NCI-H2196 (cell line): ENCODE data around the gene TGM2.

ENCODE experiments used
- DNase-seq: peaks from one replicate; lab custom pipeline; 2025; ENCODE audit not compliant: unreplicated experiment; lab: John Stamatoyannopoulos, UW

Gene TGM2

DNA sequence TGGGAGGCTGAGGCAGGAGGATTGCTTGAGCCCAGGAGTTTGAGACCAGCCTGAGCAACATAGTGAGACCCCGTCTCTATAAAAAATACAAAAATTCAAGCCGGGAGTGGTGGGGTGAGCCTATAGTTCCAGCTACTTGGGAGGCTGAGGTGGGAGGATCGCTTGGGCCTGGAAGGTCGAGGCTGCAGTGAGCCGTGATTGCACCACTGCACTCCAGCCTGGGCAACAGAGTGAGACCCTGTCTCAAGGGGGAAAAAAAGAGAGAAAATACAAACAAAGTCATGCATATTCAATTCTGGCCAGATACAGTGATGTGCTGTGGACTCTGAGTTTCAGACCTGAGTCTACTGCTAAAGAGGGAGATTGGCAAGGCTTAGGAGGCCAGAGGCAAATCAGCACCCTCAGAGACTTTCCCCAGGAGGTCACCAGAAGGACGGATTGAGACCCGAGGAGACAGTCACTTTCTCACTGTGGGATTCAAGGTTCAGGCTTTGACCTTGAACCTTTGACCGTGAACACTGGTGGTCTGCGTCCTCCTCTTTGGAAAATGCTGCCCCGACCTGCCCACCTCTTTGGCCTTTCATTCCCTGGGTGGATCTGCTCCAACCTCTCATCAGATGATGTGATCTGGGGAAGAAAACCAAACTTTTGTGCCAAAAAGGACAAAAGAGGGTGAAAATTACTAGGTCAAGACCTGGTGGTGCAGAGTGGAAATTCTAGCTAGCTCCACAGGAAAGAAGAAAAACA lies 31.2 kb downstream of the TGM2 start:
- DNase-seq: no peak

DNA sequence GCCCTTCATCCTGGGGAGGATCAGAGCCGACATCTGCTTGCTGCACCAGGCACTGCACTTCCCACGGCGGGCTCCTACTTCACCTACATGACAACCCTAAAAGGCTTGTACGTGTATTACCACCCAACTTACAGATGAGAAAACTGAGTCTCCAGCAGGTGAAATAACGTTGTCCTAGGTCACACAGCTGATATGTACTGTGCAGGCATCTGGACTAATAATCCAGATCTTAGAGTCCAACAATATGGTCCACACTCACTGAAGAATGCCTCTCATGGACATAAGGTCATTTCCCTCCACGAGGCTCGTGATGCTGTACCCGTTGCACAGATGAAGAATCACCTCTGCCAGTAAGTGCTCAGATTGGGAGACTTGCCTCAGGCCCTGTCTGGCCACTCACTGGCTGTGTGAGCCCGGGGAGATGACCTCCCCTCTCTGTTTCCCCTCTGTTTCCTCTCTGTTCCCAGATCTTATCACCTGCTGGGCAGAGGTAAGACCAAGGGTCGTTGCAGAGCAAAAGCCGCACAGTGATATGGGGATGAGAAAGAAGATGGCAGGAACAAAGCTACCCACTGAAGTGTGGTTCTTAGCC lies 32.1 kb downstream of the TGM2 start:
- no peak for DNase-seq

DNA sequence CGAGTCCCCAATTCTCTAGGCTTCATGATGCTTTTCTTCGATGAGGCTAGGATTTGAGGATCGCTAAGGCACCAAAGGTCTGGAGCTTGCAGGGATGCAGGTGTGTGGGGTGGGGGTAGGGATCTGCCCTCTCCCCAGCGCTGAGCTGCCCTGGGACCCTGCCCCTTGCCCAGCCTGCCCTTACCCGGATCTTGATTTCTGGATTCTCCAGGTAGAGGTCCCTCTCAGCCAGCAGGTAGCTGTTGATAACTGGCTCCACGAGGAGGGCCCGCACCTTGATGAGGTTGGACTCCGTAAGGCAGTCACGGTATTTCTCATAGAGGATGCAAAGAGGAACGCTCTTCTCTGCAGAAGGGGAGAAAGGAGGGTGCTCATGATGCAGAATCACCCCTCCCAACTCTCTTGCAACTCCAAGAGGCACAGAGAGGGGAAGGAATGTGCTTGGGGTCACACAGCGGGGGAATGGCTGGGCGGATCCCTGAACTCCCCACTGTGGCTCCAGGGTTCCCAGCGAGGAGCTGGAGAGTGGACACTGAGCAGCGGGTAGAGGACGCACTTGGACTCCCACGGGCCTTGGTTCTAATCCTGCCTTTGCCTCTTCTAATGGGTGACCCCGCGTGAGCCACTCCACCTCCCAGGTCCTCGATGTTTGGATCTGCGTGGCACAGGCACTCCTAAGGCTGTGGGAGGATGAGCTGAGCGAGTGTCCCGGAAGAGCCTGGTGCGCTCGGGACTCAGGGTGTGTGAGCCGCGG lies 32.7 kb downstream of the TGM2 start:
- no peak for DNase-seq

DNA sequence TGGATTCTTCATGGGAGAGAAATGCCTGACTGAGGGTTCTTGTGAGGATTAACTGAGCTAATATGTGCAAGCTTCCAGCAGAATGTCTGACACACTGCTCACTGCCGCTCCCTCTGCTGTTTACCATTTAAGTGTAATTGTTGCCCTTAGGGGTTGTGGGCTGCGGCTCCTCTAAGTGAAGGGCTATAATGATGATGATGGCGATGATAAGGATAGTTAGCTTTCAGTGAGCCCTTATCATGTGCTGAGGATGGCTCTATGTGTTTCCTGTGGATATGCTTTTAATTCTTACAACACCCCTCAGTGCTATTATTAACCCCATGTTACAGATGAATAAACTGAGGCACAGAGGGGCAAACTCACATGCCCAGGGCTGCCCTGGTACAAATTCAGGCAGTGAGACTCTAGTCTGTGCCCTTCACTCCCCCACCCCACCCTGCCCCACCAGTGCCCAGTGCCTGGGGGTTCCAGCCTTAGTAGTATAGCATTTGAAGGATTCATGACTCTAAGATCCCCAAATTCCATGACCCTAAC lies 33.4 kb downstream of the TGM2 start:
- DNase-seq: no peak

DNA sequence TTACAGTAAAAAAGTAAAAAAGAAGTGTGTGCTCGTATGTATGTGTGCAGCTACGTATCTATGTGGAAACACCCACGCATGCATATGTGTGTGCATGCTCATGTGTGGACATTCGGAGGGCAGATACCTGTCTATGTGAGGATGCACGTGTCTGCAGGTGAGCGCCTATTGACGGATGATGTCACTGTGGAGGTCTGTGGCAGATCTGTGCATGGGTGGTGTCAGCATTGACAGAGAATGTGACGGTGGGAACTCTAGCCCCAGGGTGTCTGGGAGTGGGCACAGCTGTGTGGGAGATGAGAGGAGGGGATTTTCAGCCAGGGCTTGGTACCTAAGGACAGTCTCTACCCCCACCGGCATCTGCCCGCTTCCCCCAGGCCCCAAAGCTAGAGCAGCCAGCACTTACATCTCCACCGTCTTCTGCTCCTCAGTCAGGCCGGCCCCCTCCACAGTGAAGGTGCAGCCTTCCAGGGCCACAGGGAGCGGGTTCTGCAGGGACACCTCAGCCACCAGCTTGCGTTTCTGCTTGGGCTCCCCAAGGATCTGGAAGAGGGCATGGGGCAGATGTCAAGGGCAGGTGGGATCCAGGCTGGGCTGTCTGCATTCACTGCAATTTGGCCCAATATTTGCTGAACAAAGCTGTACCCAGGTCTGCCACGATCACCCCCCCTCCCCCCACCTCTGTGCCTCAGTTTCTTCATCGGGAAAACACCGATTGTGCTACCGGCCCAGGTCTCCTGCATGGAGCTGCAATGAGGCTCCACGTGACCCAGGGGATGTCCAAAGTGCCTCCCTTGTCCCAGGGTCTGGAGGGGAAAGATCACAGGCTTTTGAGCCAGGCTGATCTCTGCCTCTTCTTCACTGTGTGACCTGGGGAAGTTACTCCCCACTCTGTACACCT lies 34.1 kb downstream of the TGM2 start:
- DNase-seq: no peak

DNA sequence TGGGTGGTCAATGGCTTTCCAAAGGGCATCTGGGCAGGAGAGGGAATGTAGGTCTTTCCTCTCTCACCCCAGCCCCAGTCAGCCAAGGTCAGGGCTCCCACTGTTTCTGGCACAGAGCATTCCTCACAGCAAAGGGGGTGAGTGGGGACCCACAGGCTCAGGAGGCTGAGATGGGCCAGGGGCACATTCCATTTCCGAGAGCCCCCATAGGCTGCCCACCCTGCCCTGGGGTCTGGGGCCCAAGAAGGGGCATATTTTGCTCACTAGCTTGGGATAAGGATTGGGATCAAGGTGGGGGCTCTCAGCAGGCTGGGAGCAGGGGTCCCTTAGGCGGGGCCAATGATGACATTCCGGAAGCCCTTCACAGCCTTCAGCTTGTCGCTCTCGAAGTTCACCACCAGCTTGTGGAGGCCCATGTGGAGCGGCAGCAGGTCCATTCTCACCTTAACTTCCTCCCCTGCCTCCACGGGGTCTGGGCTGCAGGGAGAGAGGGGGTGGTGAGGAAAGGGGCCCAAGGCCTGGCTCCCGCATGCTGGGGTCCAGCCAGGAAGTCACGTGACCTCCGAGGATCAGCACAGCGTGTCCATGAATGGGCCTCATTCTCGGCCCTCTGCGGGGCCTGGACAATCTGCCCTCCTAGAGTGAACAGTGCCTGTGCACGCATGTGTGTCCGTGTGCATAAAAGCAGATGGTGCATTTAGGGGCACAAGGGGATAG lies 35.0 kb downstream of the TGM2 start:
- no peak for DNase-seq

DNA sequence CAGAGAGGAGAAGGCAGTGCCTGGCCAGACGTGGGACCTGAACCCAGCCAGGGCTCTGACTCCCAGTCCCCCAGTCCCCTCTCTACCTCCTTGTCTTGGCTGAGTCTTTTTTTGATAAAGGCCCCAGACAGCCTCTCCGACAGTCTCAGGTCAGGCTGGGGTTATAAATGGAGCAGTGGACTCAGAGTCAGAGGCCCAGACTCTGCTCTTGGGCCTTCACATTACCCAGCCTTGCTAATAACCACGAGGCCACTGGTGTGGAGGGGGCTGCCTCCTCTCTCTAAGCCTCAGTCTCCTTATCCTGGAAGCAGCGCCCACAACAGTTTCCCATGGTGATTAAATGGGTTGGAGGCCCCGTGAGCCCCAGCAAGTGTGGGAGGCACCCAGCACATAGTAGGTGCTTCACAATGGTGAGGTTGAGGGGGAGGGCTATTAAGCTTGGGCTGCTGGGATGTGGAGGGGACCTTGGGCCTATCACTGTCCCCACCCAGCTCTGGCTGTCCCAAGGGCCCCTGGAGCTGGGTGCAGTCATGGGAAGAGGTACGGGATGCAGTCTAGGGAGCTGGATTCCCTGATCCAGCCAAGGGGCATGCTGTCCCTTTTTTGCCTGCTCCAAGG lies 35.7 kb downstream of the TGM2 start:
- no peak for DNase-seq

DNA sequence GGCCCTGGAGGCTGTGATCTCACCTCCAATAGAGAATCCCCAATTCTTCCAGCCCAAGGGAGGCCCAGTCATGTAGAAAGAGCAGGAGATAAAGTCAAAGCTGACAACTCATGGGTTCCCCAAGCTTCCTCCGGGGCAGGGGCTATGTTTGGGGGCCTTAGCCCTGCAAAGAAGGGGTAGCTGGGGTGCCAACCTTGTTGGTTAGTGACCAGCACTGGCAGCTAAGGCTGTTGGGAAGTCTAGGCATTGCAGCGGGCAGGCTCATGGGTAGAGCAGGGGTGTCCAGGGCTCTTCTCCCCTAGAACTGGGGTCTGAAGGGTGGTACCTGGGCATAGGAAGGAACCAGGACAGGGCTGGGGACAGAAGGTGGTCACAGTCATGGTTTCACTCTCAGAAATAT lies 36.4 kb downstream of the TGM2 start:
- no peak for DNase-seq

DNA sequence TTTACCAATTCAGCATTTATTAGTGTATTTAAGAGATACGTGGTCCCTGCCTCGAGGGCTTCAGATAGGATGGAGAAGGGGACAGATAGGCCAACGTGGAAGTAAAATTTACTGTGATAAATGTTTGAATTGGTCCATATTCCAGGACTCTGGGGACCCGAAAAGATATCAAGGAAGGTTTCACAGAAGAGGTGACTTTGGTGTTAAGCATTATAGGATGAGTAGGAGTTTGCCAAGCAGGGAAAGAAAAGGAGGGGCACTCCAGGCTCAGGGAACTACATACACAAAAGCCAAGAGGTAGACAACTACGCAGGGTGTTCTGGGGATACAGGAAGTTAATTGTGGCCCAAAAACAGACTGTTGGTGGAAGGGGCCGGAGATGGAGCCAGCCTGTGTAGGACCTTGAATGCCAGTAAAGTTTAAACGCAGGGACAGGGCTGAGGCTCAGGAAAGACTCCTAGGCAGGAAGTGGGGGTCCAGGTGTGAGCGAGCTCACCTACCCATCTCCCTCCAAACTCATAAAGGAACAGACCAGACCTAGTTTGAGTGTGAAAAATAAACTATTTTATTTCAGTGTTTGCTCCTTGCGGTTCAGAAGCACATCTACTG lies 37.0 kb downstream of the TGM2 start:
- DNase-seq: no peak

DNA sequence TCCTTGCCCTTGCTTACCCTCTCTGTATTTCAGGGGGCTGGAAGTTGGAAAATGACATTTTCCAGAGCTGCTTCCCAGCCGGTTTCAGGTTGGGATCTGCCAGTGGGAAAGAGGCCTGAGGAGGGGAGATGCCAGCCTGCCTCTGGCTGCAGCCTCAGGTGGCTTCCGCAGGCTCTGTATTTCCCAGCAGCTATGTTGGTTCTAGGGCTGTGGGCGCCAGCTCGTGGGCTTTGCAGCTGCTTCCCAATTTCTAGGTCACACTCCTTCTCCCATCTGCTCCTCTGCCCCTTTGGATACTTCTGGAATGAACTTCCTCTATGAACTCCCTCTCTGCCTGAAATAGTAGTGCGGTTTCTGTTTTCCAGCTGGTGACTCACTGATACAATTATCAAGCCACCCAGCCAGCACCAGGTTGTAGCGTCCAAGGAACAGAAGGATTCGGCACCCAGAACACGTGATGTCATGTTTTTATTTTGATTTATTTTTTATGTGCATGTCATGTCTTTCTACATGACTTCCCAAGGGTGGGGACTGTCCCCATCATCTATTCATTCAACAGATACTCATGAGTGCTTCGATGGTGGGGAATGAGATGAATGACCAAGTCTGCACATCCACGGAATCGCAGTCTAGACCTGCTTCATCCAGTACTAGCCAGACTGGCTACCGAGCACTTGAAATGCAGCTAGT lies 38.0 kb downstream of the TGM2 start:
- peak; percentile 13 for DNase-seq

DNA sequence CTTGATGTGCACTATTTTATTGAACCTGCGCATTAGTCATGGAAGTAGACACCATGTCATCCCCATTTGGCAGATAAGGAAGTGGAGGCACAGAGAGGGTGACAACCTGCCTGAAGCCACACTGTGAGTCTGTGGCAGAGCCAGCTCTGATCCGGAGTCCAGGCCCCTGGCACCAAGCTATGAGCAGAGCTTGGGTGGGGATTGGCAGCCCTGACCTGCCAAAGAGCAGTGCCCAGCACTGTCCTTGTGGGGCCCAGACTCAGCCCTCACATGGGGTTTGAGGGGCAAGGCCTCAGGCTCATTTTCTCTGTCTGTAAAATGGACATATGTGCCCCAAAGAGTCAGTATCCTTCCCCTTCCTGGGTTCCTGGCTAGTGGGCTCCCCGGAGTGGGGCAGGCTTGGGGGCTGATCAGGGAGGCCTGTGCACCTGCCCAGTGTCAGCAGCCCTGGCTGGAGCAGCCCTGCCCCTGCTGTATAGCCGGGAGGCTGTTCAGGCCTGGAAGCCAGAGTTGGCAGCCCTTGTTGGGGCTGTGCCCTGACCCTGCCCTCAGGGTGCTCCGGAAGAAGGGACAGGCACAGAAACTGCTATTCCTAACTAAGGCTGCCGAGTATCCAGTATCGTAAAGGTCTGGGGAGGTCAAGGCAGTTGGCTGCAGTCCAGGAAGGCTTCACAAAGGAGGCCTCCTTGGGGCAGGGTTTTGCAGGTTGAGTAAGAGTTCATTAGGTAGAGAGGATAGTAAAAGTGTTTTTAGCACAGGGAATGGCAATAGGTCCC lies 38.7 kb downstream of the TGM2 start:
- no peak for DNase-seq

DNA sequence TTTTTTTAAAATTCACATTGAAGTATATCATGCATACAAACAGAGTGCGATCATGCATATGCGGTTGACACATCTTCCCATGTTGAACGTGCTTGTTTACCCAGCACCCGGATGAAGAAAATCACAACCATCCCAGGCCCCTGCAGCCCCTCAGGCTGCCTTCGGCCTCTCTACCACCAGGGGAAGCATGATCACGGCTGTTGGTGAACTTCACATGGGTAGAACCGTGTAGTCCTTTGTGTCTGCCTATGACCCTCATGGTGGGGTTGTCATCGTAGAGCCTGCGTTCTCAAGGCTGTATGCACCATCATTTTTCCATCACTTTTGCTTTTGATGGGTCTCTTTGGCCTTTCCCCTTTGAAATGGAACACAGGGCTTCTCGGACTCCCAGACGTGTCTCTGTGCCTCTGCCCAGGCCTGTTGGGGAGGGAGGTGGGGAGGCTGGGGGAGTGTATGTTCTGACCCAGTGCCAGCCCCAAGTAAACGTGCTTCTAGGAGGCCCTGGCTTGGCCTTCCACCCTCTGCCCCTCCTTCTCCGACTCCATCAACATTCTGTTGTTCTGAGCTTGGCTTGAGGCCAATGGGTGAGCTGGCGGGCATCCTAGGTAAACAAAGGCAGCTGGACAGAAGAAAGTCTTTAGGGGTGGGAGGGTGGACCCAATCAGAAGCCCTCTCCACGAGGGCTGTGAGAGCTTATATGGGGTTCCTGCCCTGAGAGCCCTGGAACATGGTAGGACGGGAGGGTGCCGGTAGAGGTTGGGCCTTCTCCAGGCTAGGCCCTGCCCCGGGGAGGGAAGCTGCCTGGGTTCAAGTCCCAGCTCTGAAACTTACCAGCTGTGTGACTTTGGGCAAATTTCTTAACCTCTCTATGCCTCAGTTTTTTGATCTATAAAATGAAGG lies 39.7 kb downstream of the TGM2 start:
- peak; percentile 93 for DNase-seq

DNA sequence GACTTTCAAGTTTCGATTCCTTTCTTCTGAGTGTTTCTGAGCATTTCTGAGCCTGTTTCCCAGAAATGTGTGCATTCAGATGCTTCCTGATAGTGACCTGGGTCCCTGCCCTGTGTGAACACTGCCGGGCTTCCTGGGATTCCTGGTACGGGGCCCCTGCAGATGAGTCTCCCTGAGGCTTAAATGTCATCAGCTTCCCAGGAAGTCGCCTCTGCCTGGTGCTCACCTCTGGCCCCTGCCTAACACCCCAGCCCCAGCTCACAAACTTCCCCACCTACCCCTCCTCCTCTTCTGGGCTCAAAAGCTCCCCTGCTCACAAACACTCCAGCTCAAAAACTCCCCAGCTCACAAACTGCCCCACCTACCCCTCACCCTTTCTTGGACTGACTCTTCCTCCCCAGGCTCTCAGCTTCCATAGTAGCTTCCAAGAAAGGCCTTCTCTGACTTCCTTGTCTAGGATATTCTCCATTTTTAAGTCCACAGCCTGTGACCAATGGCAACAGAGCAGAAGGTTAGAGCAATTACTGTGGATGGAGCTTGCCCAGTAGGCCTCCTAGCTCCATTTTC lies 42.0 kb downstream of the TGM2 start:
- no peak for DNase-seq

DNA sequence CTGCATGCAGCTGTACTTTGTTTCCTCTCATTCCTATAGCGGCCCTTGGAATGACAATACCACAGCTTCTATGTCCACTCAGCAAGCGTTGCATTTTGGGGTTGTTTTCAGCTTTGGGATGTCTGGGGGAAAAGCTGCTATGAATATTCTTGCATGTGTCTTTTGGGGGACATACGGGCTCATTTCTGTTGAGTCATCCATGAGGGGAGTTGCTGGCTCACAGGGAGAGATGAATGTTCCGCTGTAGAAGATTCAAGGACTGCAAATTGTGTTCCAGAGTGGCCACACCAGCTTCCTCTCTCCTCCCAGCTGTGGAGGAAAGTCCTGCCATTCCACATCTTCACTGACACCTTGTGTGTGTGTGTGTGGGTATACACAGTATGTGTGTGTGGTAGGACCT lies 43.3 kb downstream of the TGM2 start:
- no peak for DNase-seq

DNA sequence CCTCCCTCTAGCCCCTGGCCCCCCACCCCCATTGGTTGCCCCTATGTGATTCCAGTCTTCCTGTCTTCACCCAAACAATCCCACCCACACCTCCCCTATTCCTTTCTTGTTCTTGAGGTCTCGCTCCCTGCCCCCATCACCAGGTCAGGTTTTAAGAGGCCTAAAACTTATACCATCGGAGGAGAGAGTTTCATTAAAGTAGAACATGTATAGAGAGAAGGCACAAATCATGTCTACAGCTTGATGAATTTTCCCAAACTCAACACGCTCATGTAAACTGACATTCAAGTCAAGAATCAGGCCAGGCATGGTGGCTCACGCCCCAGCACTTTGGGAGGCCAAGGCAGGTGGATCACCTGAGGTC lies 44.5 kb downstream of the TGM2 start:
- no peak for DNase-seq

DNA sequence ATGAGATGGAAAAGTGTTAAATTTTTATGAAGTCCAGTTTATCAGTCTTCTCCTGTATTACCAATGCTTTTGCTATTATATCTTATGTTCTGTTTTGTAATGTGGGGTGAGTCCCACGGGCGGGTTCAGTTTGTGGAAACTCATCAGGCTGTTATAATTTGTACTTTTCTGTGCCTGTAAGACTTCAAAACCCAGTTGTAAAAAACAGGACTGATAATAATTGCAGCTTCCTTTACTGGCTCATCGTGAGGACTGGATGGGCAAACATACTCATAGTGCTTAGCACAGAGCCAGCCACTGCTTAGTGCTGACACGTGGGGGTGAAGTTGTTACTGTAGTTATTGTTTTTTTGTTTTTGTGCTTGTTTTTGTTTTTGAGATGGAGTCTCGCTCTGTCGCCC lies 45.6 kb downstream of the TGM2 start:
- DNase-seq: no peak

DNA sequence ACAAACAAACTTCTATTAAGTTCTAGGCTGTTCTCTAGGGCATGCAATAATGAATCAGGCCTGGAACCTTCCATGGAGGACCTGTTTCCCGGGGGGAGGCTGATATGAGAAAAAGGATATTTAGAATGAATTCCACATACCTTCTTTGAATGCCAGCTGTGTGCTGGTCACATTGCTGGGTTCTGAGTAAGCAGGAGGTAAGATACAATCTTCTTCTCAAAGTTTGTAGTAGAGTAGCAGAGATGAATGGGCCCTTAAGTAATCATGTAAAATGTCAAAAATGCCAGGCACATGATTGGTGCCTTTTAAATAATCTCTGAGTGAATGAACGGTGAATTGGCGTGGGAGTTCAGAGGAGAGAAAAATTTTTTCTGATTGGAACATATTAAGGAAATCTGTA lies 47.4 kb downstream of the TGM2 start:
- no peak for DNase-seq
